HG02981 (cell line): Measurements from ENCODE around the gene PTPRD.

Source experiments
- ATAC-seq: cut with Tn5 transposase; IDR thresholded peaks from one replicate; pipeline ENCODE4 v1.9.1; 2021; ENCODE audit warnings: mild to moderate bottlenecking, moderate library complexity; ENCODE audit not compliant: unreplicated experiment

The PTPRD gene

GRCh38 chr9:8887369-8887768, 1725.4 kb downstream of the PTPRD start:
- ATAC-seq: no peak

GRCh38 chr9:8883321-8883720, 1729.5 kb downstream of the PTPRD start:
- ATAC-seq: no peak

GRCh38 chr9:8880060-8880459, 1732.7 kb downstream of the PTPRD start:
- ATAC-seq: no peak

GRCh38 chr9:8879284-8879683, 1733.5 kb downstream of the PTPRD start:
- no peak for ATAC-seq

GRCh38 chr9:8877753-8878494, 1734.9 kb downstream of the PTPRD start:
- ATAC-seq: no peak

- ATAC-seq: no peak
Measured at GRCh38 chr9:8876303-8876702, 1736.5 kb downstream of the PTPRD start.

- no peak for ATAC-seq
Measured at GRCh38 chr9:8874482-8874881, 1738.3 kb downstream of the PTPRD start.

- no peak for ATAC-seq
Measured at GRCh38 chr9:8872802-8873201, 1740.0 kb downstream of the PTPRD start.

- no peak for ATAC-seq
Measured at GRCh38 chr9:8871796-8872445, 1740.9 kb downstream of the PTPRD start.

GRCh38 chr9:8871396-8871795, 1741.4 kb downstream of the PTPRD start:
- no peak for ATAC-seq

- no peak for ATAC-seq
Measured at GRCh38 chr9:8869812-8870211, 1743.0 kb downstream of the PTPRD start.

GRCh38 chr9:8868632-8869031, 1744.2 kb downstream of the PTPRD start:
- no peak for ATAC-seq

- no peak for ATAC-seq
Measured at GRCh38 chr9:8867148-8867547, 1745.7 kb downstream of the PTPRD start.

- ATAC-seq: no peak
Measured at GRCh38 chr9:8864545-8864896, 1748.3 kb downstream of the PTPRD start.

- ATAC-seq: no peak
Measured at GRCh38 chr9:8863886-8864544, 1748.8 kb downstream of the PTPRD start.

- no peak for ATAC-seq
Measured at GRCh38 chr9:8863069-8863468, 1749.7 kb downstream of the PTPRD start.

GRCh38 chr9:8860925-8861324, 1751.9 kb downstream of the PTPRD start:
- ATAC-seq: no peak

GRCh38 chr9:8860086-8860485, 1752.7 kb downstream of the PTPRD start:
- ATAC-seq: no peak

- no peak for ATAC-seq
Measured at GRCh38 chr9:8859416-8859815, 1753.4 kb downstream of the PTPRD start.

GRCh38 chr9:8858596-8859161, 1754.1 kb downstream of the PTPRD start:
- ATAC-seq: no peak

GRCh38 chr9:8857926-8858595, 1754.7 kb downstream of the PTPRD start:
- no peak for ATAC-seq
